Ammon's horn (tissue), 1 donor: ENCODE measurements around the gene HMGCR.
A peak's percentile ranks its signal among the peaks of the same experiment; 100 is the strongest.
"Not testable (repeated sequence)": the region's sequence is repeated elsewhere in the genome, so short reads cannot be mapped to it uniquely, and the experiment has no call there.

Source experiments
- DNase-seq: peaks from one replicate; pipeline ENCODE4 v3.0.0-alpha.2; 2016; ENCODE audit warnings: low spot score

HMGCR gene

GRCh38 chr5:75336615-75337336 lies at the start of gene HMGCR:
Gene HMGCR, plus strand, starts transcription at chr5:75337220. Its CDS starts 5,386 bp downstream, at chr5:75342606.
- DNase-seq = peak; percentile 100

GRCh38 chr5:75291844-75292243 lies 45.2 kb upstream of the HMGCR start:
- not testable (repeated sequence) for DNase-seq

DNA sequence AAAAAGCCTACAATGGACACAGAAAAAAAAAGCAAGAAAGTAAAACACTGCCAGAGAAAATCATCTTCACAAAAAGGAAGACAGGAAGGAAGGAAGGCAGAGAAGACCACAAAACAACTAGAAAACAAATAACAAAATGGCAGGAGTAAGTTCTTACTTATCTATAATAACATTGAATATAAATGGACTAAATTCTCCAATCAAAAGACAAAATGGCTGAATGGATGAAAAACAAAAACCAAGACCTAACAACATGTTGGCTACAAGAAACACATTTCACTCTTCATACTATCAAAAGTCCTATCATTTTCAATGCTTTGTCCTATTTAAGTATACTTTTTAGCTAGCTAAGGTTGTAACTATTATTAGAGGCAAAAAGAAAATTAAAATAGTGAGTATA lies 36.9 kb upstream of the HMGCR start:
- no peak for DNase-seq

DNA sequence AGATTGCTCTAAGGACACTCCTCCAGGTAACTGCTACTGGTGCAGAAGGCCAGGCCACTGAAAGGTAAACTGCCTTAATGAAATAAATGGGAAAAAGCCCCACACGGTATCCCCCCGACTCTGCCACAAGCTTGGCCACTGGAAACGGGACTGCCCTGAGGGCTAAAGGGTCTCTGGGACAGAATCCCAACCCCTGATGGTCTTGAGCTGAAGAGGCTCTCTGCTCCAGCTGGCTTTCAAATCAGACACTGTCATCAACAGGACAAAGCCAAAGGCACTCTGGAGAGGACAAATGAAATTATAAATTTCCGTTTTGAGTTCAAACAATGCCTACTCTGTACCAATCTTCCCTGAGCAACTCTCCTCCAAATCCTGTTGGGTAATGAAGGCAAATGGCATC lies 33.6 kb upstream of the HMGCR start:
- no peak for DNase-seq

DNA sequence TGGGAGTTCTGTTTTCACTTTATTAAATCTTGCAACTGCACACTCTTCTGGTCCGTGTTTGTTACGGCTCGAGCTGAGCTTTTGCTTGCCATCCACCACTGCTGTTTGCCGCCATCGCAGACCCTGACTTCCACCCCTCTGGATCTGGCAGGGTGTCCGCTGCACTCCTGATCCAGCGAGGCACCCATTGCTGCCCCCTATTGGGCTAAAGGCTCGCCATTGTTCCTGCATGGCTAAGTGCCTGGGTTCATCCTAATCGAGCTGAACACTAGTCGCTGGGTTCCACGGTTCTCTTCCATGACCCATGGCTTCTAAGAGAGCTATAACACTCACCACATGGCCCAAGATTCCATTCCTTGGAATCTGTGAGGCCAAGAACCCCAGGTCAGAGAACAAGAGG lies 32.5 kb upstream of the HMGCR start:
- DNase-seq = not testable (repeated sequence)

- DNase-seq = no peak
These were observed 30.3 kb upstream of the HMGCR start for GRCh38 chr5:75306746-75307145.

GRCh38 chr5:75310212-75310611 lies 26.8 kb upstream of the HMGCR start:
- no peak for DNase-seq

- not testable (repeated sequence) for DNase-seq
These were observed 17.9 kb upstream of the HMGCR start for GRCh38 chr5:75319148-75319547.

DNA sequence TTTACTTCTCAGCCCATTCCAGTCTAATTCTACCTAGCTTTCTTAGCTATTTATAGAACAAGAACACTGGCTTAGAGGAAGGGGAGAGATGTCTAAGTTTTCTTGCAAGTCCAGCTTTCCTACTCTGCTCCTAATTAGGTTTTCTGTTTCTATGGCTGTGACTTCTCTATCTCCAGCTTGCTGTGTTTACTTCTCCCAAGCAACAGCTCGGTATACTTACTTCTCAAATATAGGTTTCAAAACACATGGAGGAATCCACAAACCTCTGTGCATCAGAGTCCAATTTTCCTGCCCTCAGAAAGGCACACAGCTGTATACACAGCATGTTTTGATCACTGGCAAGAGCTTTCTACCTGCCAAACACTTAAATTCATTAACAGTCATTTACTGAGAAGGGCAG lies 17.4 kb upstream of the HMGCR start:
- no peak for DNase-seq

- no peak for DNase-seq
These were observed 16.6 kb upstream of the HMGCR start for GRCh38 chr5:75320371-75320770.

GRCh38 chr5:75322066-75322465 lies 15.0 kb upstream of the HMGCR start:
- DNase-seq = no peak

GRCh38 chr5:75324791-75325190 lies 12.2 kb upstream of the HMGCR start:
- no peak for DNase-seq

DNA sequence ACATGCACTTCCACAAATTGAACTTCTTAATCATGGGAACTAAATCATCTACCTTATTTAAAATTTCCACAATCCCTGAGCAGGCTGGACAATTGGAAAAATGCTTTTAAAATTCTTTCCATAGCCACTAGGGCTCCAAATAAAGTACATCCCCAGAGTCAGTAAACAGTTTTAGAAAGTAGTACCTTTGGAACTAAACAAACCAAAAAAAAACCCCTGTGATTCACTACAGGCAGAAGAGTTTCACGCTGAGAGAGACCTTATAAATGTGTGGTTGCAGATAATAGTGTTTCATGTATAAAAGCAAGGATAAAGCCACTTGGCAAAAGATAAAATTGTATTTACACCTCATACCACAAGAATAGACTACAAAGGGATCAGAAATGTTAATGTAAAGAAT lies 11.8 kb upstream of the HMGCR start:
- no peak for DNase-seq

DNA sequence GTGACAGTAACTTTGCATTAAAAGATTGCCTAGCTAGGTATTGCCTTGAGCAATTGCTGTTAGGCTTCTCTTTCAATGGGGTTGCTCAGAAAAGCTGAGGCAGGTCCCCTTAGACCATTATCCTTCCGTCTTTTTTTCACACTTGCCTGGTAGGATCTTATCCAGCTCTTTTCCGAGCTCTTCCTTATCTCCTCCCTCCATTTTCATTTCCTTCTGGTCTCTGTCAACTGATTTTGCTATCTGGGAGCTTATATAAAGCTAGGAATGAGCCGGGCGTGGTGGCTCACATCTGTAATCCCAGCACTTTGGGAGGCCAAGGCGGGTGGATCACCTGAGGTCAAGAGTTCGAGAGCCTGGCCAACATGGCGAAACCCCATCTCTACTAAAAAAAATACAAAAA lies 6.6 kb upstream of the HMGCR start:
- no peak for DNase-seq

GRCh38 chr5:75331095-75332090 lies 5.6 kb upstream of the HMGCR start:
- DNase-seq = no peak

DNA sequence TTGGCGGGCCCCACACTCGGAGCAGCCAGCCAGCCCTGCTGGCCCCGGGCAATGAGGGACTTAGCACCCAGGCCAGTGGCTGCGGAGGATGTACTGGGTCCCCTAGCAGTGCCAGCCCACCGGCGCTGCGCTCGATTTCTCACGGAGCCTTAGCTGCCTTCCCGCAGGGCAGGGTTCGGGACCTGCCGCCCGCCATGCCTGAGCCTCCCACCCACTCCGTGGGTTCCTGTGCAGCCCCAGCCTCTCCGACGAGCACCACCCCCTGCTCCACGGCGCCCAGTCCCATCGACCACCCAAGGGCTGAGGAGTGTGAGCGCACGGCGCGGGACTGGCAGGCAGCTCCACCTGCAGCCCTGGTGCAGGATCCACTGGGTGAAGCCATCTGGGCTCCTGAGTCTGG lies 3.3 kb upstream of the HMGCR start:
- DNase-seq = not testable (repeated sequence)

GRCh38 chr5:75334413-75334812 lies 2.6 kb upstream of the HMGCR start:
- not testable (repeated sequence) for DNase-seq

GRCh38 chr5:75335486-75335885 lies 1.5 kb upstream of the HMGCR start:
- DNase-seq = no peak

DNA sequence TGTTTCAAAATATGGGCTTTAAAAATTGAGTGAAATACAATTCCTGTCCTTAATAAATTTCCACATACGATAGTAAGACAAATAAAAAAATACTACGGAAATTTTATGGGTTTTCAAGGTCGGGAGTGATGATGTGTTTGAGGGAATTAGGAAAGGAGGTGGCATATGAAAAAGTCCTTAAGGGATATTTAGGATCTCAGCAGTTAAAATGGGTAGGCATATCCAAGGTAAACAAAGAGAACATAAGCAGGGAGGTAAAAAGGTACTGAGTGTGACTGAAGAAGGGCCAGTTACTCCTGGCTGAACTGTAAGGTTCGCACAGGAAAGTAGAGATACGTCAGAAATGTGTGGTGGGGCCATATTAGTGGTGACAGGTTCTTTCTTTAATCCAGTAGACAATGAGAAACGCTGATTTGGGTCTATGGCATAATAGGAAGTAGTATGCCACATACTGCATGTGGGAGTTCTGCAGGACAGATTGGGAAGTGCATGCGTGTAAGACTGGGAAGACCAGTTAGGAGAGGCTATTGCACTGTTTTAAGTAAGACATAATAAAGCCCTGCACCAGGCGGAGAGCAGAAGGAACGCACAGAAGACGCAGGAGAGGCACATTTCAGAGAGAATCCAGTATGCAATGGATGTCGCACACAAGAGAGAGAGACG lies 937 bp upstream of the HMGCR start:
- peak; percentile 64 for DNase-seq

DNA sequence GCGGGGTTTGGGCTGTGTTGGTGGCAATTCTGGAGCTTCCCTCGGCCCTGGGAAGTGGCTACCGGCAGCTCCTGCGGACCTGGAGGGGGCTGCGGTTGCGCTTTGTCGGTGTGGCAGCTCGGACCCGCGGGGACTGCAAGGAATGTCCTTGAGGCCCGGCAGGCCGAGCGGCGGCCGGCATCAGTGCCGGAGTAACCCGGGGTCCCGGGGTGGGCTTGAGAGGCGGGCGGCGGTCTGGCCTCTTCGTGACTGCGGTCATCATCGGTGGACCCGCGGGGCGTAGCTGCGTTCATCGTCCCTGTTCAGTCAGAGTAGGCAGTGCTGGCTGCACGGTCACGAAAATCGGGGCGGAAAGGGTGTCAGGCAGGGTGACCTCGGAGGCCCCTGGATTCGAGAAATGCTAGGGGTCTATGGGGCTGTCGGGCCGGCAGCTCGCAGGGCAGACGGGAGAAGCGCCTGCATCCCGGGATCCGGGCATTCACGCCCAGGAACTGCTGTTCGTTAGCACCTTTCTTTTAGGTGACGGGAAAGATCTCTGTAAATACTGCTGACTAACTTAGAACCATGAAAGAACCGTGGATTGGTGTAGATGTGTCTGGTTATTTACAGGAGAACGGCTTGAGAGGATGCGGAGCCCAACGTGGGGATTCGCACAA lies 474 bp downstream of the HMGCR start:
- peak; percentile 52 for DNase-seq

DNA sequence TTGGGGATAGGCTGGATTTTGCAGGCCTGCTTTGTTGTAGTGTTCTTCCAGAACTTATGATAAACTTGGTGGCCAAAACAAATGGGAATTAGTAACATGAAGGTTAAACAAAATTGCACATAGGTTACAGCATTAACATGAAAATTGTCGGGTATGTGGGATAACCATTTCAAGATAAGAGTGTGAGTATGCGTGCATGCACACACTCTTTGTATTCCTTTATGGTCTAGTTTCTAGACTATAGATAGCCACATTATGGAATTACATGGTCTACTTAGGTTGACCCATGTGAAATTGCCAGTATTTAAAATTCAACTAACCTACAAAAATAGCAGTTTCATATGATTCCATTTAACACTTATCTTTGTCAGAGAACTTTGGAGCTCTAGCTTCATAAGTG lies 1.4 kb downstream of the HMGCR start:
- no peak for DNase-seq
